ENCODE data around the gene SMYD3. TPM values are rescaled to one million over a fixed set of nuclear protein-coding genes. Genes with fewer than 3 reads are reported as not detected.

SMYD3 gene
- total RNA-seq, 3 donors from 2014 or later = 16.3 to 18.0 (median 16.4) TPM

GRCh38 chr1:246195296-246195695, 311.8 kb downstream of the SMYD3 start:
- Histone ChIP-seq H3K9me3 (no peaks in the 10 kb centered on the region), H3K36me3 (ENCODE audit: low read depth) (no peaks in the 10 kb centered on the region), H3K4me3 (no peak overlapping the region), H3K4me1 (ENCODE audit: low read depth) (no peaks in the 10 kb centered on the region)
- no peak for ATAC-seq
- no peak for DNase-seq
- no peak for TF ChIP-seq CTCF (IDR thresholded peaks at IDR 0.05)
- intact Hi-C loops (cut with DNase I, micrococcal nuclease) = no loop called here

- no peak for DNase-seq
- Histone ChIP-seq H3K4me1 (ENCODE audit: low read depth) (no peaks in the 10 kb centered on the region), H3K9me3 (no peaks in the 10 kb centered on the region), H3K4me3 (no peak overlapping the region), H3K36me3 (ENCODE audit: low read depth) (no peaks in the 10 kb centered on the region)
- no peak for ATAC-seq
- intact Hi-C loops (cut with DNase I, micrococcal nuclease) = no loop called here
- TF ChIP-seq CTCF (IDR thresholded peaks at IDR 0.05) = no peak
Observed at GRCh38 chr1:246193537-246193936, 313.5 kb downstream of the SMYD3 start.

GRCh38 chr1:246189126-246189525, 318.0 kb downstream of the SMYD3 start:
- intact Hi-C loops (cut with DNase I, micrococcal nuclease) = no loop called here
- no peaks in the 10 kb centered on the region for H3K36me3 ChIP-seq (ENCODE audit: low read depth)
- ATAC-seq (no peak), DNase-seq (no peak)
- TF ChIP-seq CTCF (IDR thresholded peaks at IDR 0.05) = no peak
- H3K4me1 ChIP-seq (ENCODE audit: low read depth) = no peaks in the 10 kb centered on the region
- H3K9me3 ChIP-seq = no peaks in the 10 kb centered on the region
- no peak overlapping the region for H3K4me3 ChIP-seq

GRCh38 chr1:246187834-246188372, 319.2 kb downstream of the SMYD3 start:
- Histone ChIP-seq H3K9me3 (no peaks in the 10 kb centered on the region), H3K4me3 (no peak overlapping the region), H3K36me3 (ENCODE audit: low read depth) (no peaks in the 10 kb centered on the region), H3K4me1 (ENCODE audit: low read depth) (no peaks in the 10 kb centered on the region)
- no peak for TF ChIP-seq CTCF (IDR thresholded peaks at IDR 0.05)
- DNase-seq (no peak), ATAC-seq (no peak)
- intact Hi-C loops (cut with DNase I, micrococcal nuclease) = no loop called here

GRCh38 chr1:246184503-246184902, 322.6 kb downstream of the SMYD3 start:
- Histone ChIP-seq H3K4me3 (no peak overlapping the region), H3K9me3 (no peaks in the 10 kb centered on the region), H3K4me1 (ENCODE audit: low read depth) (no peaks in the 10 kb centered on the region), H3K36me3 (ENCODE audit: low read depth) (no peaks in the 10 kb centered on the region)
- intact Hi-C loops (cut with DNase I, micrococcal nuclease) = no loop called here
- no peak for DNase-seq
- ATAC-seq = no peak
- TF ChIP-seq CTCF (IDR thresholded peaks at IDR 0.05) = no peak

Data from mucosa of descending colon (tissue), 3 donors.